Ovary (tissue), 3 donors: ENCODE results near the gene FBXW7.

Source experiments
- CTCF ChIP-seq, 3 donors: fragments of 450-650 bp in 2 of 3; fragments of 200-600 bp in 1 of 3; IDR thresholded peaks; one replicate each; pipeline versions ENCODE4 v1.5.1 to v1.8.0; 2016 to 2022; ENCODE audit warnings: antibody characterized with exemption in 3 of 3, mild to moderate bottlenecking in 1 of 3
- POLR2A ChIP-seq: fragments of 450-650 bp; IDR thresholded peaks from one replicate; pipeline ENCODE4 v1.6.1; 2017; ENCODE audit warnings: antibody characterized with exemption, mild to moderate bottlenecking, moderate library complexity
- donor health status: DM: no; HTN: no; CAD: no.

- TF ChIP-seq CTCF (IDR thresholded peaks at IDR 0.05), result no peak
- TF ChIP-seq POLR2A, result no peak
These were observed 73.8 kb downstream of the FBXW7 start for GRCh38 chr4:152462047-152462446.
